Gastrocnemius medialis (tissue), 4 donors: ENCODE results near the gene AQP12B.

Source experiments
- POLR2A ChIP-seq, 2 donors: fragments of 450-650 bp; IDR thresholded peaks; one replicate each; pipeline ENCODE4 v1.6.1; 2017; ENCODE audit warnings: antibody characterized with exemption in 2 of 2, mild to moderate bottlenecking in 2 of 2, moderate library complexity in 2 of 2
- TF ChIP-seq, protein P1 (sequence below), 5 experiments: fragments of 450-650 bp in 3 of 5; fragments of 200-600 bp in 2 of 5; sonication (generic) in 2 of 5; IDR thresholded peaks in 4 of 5; conservative IDR thresholded peaks in 1 of 5; 1 replicate in 4 of 5; 2 replicates in 1 of 5; pipeline ENCODE4 v1.5.1; 2016 to 2019; ENCODE audit warnings: antibody characterized with exemption in 5 of 5, mild to moderate bottlenecking in 3 of 5, moderate library complexity in 3 of 5

DNA sequence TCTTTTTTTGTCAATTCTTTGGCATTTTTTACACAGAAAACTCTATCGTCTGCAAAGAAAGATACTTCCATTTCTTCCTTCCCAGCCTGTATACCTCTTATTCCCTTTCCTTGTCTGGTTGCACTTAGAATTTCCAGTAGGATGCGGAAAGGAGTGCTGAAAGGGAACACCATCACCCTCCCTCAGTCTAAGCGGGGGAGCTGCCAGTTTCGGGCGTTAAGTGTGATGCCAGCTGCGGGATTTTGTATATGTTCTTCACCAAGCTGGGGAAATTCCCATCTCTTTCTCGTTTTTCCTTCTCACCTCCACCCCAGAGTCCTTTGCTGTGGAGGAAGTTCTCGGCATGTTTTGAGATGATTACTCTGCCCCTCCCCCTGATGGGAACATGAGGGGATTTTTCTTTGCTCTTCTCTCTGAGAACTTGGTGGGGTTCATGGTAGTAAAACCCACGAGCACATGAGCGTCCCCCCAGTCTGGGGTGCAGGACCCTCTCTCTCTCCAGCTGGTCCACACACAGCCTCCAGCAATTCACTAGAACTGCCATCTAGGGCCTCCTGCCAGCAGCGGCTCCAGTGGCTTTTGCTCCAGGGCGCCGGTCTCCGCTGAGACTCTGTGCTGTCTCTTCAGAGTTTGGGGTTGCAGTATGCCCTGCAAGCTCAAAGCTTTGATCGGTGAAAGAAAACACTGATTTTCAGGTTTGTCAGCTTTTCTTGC, 24.5 kb upstream of the AQP12B start:
- no peak for TF ChIP-seq POLR2A (IDR thresholded peaks at IDR 0.05)
- TF ChIP-seq, protein P1, sequence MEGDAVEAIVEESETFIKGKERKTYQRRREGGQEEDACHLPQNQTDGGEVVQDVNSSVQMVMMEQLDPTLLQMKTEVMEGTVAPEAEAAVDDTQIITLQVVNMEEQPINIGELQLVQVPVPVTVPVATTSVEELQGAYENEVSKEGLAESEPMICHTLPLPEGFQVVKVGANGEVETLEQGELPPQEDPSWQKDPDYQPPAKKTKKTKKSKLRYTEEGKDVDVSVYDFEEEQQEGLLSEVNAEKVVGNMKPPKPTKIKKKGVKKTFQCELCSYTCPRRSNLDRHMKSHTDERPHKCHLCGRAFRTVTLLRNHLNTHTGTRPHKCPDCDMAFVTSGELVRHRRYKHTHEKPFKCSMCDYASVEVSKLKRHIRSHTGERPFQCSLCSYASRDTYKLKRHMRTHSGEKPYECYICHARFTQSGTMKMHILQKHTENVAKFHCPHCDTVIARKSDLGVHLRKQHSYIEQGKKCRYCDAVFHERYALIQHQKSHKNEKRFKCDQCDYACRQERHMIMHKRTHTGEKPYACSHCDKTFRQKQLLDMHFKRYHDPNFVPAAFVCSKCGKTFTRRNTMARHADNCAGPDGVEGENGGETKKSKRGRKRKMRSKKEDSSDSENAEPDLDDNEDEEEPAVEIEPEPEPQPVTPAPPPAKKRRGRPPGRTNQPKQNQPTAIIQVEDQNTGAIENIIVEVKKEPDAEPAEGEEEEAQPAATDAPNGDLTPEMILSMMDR (IDR thresholded peaks at IDR 0.05 in 4 of 5, conservative IDR thresholded peaks at IDR 0.05 in 1 of 5), result no peak
